ENCODE data around the gene GPC3. TPM values are rescaled to one million over a fixed set of nuclear protein-coding genes. Genes with fewer than 3 reads are reported as not detected.
"Not testable (repeated sequence)": the region's sequence is repeated elsewhere in the genome, so short reads cannot be mapped to it uniquely, and the experiment has no call there.

GPC3 gene
- total RNA-seq, 1 donor from 2014 or later = not detected

GRCh38 chrX:133640161-133641015, 345.0 kb downstream of the GPC3 start:
- no peak for DNase-seq

DNA sequence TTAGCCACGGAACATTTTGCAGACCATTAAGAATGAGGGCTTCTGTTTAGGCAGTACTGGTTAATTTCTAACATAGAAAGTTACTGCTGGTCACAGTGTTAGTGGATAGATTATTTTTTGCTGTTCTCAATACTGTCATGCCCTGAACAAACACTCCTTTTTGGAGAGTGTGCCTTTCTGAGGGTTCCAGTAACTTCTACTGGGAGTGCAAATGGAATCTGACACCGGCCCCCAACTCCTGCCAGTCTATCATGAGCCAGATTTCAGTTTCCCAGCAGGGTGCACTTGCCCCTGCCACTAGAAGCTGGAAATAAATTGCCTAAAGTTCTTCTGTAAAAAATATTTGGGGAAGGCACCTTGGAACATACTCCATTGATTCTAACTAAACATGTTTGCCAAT, 345.7 kb downstream of the GPC3 start:
- no peak for DNase-seq

DNA sequence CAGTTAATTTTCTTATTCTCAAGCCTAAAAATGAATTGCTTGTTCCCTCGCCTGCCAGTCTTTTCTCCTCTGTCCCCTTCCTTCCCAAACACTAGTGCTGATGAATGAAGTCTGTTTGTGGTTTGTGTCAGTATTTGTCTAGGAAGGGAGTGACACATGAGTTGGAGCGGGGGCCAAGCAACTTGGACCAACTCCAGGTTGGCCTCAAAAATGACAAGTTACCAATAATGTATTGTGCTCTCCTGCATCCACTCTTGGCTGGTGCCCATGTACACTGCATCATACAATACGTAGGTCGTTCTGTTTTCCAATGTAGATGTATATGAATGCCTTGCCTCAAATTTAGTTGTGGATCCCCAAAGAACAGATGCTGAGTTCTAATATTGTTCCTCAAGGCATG, 347.1 kb downstream of the GPC3 start:
- no peak for DNase-seq

DNA sequence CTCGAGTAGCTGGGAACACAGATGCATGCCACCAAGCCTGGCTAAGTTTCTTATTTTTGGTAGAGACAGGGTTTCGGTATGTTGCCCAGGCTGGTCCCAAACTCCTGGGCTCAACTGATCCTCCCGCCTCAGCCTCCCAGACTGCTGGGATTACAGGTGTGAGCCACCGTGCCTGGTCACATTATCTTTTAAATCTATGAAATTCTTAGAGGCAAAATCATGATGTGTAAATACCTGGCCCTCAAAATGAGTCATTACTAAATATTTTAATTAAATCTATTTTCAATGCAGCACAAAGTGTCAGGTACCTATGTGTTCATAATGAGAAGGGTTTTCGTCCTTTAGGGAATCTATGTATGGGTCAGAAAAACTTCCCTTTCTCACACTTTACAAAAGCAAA, 347.6 kb downstream of the GPC3 start:
- DNase-seq = no peak

DNA sequence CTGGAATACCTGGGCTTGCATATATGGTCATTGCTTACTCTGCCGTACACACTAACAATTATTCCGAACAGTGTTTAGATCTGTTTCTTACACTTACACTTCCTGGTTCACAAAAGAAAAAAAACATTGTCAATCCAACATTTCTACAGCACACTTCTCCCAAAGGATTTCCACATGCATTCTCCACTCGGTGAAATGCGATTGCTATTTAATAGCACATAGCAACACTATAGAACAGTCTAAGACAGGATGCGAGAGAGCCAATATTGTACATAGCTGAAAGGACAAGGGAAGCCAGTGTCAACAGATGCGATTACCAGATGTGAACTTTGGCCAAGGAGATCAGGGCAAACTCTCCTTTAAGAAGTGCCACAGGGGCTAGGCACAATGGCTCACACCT, 349.4 kb downstream of the GPC3 start:
- no peak for DNase-seq

- DNase-seq = no peak
These were observed 351.0 kb downstream of the GPC3 start for GRCh38 chrX:133634416-133634815.

- no peak for DNase-seq
These were observed 351.4 kb downstream of the GPC3 start for GRCh38 chrX:133633950-133634349.

DNA sequence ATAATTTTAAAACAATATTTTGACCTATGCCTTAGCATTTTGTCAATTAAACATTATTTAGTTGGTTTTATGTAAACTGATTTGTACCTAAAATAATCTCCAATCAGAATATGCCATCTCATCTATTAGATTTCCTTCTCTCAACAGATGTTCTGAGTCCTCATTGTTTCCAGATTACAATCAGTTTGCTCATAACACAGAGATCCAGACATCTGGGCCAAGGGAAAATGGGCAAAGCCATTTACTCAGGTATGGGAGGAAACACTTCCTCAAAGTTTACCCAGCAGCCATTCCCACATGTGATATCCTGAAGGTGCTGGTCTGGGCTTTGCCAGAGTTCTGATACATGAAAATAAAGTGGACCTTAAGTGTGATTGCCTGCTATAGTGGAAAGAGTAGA, 352.2 kb downstream of the GPC3 start:
- no peak for DNase-seq

DNA sequence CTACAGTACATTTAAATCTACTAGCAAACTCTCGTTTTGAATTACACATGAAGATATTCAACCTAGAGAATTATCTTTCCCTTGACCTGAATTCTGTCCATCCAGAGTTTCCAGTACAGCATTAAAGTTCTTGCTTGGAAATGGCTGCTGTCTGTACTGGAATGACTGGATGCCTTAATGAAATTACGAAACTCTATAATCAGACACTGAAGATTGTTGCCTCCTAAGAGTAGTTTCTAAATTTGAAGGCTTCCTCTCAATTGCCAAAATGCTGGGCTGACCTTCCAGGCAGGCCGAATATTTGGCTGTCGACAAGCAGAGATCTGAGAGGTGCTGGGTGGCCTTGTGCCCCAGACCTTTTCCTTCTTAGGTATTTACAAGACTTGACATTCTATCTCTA, 355.0 kb downstream of the GPC3 start:
- DNase-seq = no peak

DNA sequence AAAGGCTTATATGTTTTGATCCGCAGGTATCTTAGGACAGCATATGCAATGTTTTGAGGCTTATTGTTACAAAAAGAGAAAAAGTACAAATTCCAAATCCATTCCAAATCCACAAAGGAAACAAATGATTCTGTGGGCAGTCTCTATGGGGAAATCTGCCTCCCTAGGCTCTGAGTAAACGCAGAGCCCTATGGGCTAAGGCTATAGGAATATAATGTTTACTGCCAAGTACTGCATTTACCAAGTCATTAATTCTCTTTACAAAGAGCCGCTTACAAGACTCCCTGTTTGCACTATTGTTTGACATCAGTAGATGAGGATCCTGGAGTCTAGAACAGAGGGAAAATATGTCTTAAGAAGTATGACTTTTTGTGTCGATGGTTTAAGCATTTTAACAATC, 357.7 kb downstream of the GPC3 start:
- DNase-seq = no peak

DNA sequence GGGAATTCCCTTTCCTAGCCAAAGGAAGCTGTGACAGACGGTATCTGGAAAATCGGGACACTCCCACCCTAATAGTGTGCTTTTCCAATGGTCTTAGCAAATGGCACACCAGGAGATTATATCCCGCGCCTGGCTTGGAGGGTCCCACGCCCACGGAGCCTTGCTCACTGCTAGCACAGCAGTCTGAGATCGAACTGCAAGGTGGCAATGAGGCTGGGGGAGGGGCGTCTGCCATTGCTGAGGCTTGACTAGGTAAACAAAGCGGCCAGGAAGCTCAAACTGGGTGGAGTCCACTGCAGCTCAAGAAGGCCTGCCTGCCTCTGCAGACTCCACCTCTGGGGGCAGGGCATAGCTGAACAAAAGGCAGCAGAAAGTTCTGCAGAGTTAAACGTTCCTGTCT, 364.0 kb downstream of the GPC3 start:
- DNase-seq = not testable (repeated sequence)

DNA sequence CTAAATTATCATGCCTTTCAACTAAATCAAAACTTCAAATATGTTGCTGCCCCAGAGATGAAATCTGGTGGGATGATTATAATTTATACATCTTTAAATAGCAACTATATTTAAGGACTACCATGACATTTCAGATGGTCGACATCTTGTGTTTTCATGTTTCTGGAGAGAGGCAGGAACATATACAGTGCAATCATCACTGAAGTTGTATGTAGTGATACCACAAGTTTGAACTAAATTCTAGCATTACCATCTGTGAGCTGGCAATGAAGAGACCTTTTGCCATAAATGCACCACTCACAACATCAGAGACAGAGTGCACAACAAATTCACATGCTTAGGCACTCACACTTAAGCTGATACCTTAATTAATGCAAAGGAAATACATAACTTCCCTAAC, 373.7 kb downstream of the GPC3 start:
- DNase-seq = no peak

- no peak for DNase-seq
These were observed 375.3 kb downstream of the GPC3 start for GRCh38 chrX:133610056-133610455.

DNA sequence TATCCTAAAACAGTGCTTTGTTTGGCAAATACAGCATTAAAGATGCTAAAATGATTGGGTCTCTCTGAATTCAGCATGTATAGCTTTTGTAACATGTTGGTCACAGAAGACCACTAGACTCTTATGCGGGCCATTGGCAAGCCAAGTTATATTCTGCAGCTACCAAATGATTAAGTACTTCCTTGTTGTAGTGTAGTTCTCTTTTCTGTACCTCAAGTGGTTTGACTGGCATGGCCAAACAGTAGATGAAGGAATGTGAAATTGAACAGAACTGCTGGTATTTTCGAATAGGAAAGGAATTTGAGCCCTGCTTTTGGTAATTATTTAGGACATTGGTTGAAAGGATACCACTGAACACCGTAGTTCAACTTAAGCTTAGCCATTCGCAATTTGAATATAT, 376.2 kb downstream of the GPC3 start:
- no peak for DNase-seq

GRCh38 chrX:133608406-133608805, 377.0 kb downstream of the GPC3 start:
- DNase-seq = no peak

DNA sequence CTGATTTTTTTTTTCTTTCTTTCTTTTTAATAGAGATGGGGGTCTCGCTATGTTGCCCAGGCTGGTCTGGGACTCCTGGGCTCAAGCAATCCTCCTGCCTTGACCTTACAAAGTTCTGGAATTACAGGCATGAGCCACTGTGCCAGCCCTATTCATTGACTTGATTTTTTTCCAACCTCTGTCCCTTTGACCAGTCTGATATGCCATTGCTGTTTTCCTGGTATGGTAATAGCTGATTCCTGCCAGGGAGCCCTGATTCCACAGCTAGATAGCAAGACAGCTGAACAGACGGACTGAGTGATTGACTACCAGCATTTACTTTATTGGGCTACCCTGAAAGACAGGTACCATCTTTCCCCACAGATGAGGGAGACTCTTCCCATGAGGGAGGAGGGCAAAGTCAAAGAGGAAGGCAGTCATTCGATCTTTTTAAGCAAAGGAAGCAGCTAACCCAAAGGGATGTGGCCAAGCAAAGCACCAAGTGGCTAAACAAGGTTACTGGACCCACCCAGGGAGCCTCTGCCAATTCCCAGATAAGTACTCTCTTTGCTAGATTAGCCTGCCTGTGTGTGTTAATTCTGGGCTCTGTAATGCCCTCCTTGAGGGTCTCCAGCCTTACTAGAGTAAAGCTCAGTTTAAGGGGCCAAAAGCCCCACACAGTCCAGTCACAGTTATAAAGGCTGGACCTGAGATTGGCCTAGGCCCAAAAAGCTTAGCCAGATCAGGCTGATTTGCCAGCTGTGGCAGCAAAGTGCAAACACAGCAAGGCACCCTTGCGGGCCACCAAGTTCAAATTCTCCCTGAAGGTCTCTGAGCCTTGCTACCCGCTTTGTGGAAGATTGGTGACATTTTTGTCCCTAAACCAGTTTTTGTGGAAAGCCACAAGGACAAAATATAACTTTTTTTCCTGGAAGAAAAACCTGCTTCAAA, 377.7 kb downstream of the GPC3 start:
- DNase-seq = no peak

GRCh38 chrX:133606990-133607389, 378.4 kb downstream of the GPC3 start:
- DNase-seq = no peak

DNA sequence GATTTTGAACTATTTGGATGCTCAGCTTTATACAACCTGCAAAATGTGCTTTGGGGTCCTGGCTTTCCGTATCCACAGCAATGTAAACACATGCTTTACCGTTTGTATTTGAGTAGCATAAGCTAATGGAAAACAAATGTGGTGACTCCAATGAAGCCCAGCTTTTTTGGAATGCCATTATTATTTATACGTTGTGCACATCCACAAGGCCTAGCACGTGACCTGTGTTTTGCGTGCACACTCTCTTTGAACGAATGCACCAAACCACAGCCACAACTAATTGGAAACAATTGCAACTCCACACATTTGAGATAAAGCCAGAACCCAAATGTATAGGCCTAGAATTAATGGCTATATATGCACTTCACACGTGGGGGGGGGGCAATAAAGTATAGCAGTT, 380.6 kb downstream of the GPC3 start:
- no peak for DNase-seq

DNA sequence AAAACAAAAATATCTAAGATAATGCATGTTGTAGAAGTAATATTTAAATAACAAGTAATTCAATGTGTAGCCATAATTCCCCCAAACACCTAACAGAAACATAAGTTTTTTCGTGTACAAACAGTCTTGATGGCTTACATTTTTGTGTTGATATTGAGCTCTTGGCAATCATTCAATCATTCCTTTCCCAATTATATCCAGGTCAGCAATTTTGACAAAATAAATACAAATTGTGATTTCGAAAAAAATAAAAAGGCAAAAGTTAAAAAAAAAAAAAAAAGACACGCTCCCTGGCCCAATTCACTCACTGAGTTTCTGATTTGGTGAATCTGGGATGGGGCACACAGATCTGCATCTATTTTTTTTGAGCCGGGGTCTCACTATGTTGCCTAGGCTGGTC, 382.5 kb downstream of the GPC3 start:
- no peak for DNase-seq

GRCh38 chrX:133601116-133601515, 384.3 kb downstream of the GPC3 start:
- DNase-seq = no peak

GRCh38 chrX:133600536-133600935, 384.9 kb downstream of the GPC3 start:
- DNase-seq = no peak

DNA sequence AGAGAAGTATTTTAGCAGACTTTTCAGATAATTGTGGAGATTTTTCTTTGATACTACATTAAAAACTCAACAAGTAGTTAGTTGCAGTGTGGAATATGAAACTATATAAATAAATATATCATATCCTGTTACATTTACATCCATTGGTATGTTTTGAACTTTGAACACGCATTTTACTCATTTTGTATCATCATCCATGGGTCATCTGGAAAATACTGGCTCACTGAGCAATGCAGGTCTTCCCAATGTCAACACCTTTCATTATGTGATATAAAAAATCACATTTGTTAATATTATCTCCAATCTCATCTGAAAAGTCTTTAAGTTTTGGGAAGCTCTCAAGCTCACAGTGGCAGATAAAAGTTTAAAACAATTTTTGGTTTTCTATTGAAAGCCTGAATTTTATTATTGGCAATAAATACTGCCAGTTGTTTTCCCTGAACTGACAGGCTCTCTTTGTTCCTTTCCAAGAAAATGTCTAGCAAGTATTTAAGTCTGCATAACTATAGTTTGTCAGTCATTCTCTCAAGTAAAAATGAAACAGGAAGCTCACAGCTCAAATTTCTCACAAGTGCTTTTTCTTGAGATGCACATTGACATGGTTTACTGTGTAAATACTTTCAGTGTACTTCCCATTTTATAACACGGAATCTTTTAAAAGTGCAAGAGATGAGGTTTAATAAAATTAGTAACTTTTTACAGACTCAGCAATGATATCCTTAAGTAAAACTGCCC, 386.6 kb downstream of the GPC3 start:
- DNase-seq = no peak

- no peak for DNase-seq
These were observed 391.2 kb downstream of the GPC3 start for GRCh38 chrX:133594156-133594555.
